Measurements from ENCODE around the gene CAMKMT.

GRCh38 chr2:44348400-44348799 is 13.3 kb upstream of the CAMKMT start:
- TF ChIP-seq CTCF (IDR thresholded peaks at IDR 0.05 in 4 of 5, conservative IDR thresholded peaks at IDR 0.05 in 1 of 5) = no peak
- TF ChIP-seq POLR2A (IDR thresholded peaks at IDR 0.05) = no peak

All from gastrocnemius medialis (tissue), 4 donors.